Superior temporal gyrus (tissue), 1 donor: ENCODE data around the gene PTGER1.
"Not testable (repeated sequence)": the region's sequence is repeated elsewhere in the genome, so short reads cannot be mapped to it uniquely, and the experiment has no call there.

ENCODE experiments used
- DNase-seq: peaks from one replicate; pipeline ENCODE4 v3.0.0-alpha.2; 2016; ENCODE audit errors: extremely low spot score

Gene PTGER1

GRCh38 chr19:14474827-14475226 lies 327 bp downstream of the PTGER1 start:
- DNase-seq = no peak

- DNase-seq = no peak
Measured at GRCh38 chr19:14473978-14474578, 1.1 kb downstream of the PTGER1 start.

GRCh38 chr19:14473073-14473977 lies 1.8 kb downstream of the PTGER1 start:
- no peak for DNase-seq

GRCh38 chr19:14472202-14472938 lies 2.8 kb downstream of the PTGER1 start:
- peak; percentile 54 for DNase-seq

- DNase-seq = no peak
Measured at GRCh38 chr19:14471436-14472187, 3.5 kb downstream of the PTGER1 start.

GRCh38 chr19:14470031-14470876 lies 4.9 kb downstream of the PTGER1 start:
- DNase-seq = no peak

- DNase-seq = no peak
Measured at GRCh38 chr19:14467816-14468215, 7.3 kb downstream of the PTGER1 start.

GRCh38 chr19:14467391-14467790 lies 7.8 kb downstream of the PTGER1 start:
- DNase-seq = no peak

GRCh38 chr19:14463747-14464146 lies 11.4 kb downstream of the PTGER1 start:
- no peak for DNase-seq

- not testable (repeated sequence) for DNase-seq
Measured at GRCh38 chr19:14462401-14462800, 12.8 kb downstream of the PTGER1 start.

- DNase-seq = no peak
Measured at GRCh38 chr19:14460935-14461334, 14.2 kb downstream of the PTGER1 start.

- no peak for DNase-seq
Measured at GRCh38 chr19:14459703-14460102, 15.5 kb downstream of the PTGER1 start.

- DNase-seq = not testable (repeated sequence)
Measured at GRCh38 chr19:14452303-14452702, 22.9 kb downstream of the PTGER1 start.

- no peak for DNase-seq
Measured at GRCh38 chr19:14450876-14451275, 24.3 kb downstream of the PTGER1 start.

GRCh38 chr19:14450168-14450874 lies 24.8 kb downstream of the PTGER1 start:
- DNase-seq = no peak

- no peak for DNase-seq
Measured at GRCh38 chr19:14449321-14449720, 25.8 kb downstream of the PTGER1 start.

- no peak for DNase-seq
Measured at GRCh38 chr19:14446336-14447036, 28.7 kb downstream of the PTGER1 start.

GRCh38 chr19:14443632-14444216 lies 31.4 kb downstream of the PTGER1 start:
- DNase-seq = no peak
